ENCODE measurements around the gene C2orf72.
"Not testable (repeated sequence)": the region's sequence is repeated elsewhere in the genome, so short reads cannot be mapped to it uniquely, and the experiment has no call there.

C2orf72 gene

DNA sequence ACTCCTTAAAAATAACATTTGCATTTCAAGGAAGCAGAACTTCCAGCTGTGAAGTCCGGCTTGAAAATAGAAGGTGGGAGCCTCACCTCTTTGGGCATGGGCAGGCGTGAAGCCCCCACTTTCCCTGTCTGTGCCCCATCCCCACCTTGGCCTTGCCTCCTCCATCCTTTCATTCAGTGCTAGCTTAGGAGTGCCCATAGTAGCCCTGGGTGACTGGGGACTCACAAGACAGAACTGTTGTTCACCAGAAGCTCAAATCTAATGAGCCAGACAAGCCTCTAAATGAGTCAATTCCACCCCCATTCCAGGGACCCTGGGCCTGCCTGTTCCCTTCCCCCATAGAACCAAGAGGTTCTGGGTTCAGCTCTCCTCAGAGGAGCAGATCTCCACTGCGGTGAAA lies 21.4 kb upstream of the C2orf72 start:
- no peak for DNase-seq

DNA sequence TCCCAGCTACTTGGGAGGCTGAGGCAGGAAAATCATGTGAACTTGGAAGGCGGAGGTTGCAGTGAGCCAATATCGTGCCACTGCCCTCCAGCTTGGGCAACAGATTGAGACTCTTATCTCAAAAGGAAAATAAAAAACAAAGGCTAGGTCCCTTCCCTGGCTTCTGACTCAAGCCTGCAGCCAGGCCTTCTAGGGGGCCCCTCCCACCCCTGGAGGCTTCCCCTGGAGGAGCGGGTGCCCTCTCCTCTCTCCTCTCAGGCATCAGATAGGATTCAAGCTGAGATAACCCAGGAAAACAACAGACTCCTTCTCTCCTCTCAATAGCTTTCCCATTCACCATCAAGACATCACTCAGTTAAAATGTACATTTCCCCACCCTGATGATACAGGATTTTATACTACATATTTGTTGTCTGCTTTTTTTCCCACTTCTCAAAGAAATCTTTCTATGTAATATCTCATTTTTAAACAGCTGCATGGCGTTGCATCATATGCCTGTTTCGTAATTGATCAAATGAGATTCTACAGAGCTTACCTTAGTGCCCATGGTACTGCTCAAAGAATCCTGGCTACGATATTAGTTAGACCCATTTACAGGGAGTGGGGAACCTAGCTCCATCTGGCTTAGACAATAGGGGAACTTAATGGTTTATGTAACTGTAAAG lies 20.6 kb upstream of the C2orf72 start:
- DNase-seq, result no peak

DNA sequence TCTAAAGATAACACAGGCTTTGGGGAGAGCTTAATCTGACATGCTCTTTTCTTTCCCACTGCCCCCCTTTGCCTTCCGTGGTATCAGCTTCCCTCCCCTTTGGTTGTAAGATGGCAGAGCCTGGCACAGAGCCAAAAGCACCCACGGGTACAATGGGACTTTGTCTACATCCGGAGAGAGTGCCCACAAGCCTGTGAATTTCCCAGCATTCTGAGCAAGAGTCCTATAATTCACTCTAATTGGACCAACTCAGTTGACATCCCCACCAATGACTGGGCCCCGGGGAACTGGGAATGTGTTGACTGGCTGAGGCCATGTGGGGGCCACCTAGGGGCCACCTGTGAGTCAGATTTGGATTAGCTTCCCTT lies 20.1 kb upstream of the C2orf72 start:
- DNase-seq, result no peak

DNA sequence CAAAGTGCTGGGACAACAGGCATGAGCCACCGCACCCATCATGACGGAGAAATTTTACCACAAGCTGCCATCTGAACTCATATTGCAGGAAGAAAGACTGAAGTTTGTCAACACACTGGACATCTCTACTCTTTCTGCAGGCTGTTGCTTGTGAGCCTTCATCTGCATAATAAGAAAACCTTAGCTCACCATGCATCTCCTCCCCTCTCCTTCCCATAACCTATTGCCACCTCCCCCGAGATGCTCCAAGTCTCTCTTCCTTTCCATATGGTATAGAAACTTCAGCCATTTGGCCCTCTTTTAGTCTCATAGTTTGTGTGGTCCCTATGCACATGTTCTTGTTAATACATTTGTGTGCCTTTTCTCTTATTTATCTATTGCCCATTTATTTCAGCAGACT lies 19.1 kb upstream of the C2orf72 start:
- DNase-seq, result no peak

DNA sequence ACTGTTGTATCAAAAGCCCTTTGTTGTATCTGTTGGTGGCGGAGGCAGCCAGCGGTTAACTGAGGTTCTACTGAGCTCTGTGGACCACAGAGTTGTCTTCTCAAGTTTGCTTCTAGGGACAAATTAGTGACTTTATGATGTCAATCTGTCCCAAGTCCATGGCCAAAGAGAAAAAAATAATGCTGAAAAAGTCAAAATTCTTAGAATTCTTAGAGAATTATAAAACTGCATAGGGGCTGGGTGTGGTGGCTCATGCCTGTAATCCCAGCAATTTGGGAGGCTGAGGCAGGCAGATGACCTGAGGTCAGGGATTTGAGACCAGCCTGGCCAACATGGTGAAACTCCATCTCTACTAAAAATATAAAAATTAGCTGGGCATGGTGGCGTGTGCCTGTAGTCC lies 12.3 kb upstream of the C2orf72 start:
- not testable (repeated sequence) for DNase-seq

DNA sequence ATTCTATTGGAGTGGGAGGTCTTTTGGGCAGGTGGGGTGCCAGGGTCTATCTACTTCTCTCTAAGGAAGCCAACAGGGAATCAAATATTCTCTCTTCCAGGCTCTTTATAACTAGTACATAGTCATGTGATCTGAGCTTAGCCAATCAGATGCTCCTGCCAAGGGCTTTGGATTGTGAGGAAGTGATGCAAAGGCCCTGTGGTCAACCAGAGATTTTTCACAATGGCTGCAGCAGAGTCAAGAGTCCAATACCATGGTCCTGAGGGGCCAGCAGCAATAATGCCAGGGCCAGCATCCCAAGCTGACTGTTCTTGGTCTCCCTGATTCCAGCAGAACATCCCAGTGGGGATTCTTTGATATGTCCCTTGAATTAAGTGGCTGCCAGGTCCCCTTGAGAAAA lies 8.4 kb upstream of the C2orf72 start:
- no peak for DNase-seq

DNA sequence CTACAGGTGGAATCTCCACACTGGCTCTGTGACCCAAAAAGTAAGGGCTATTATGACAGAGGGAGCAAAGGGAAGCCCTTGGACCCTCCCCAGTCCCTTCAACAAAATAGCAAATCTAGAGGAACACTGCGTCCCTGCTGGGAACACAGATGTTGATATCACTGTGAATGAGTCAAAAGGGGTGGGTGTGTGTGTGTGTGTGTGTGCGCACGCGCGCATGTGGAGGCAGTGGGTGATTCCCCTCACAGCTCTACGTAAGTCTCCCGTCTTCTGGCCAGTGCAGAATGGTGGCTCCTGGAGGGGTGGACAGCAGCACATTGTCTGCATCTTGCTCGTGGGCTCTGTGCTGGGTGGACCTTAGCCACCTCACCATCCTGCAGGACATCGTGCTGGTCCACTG lies 7.8 kb upstream of the C2orf72 start:
- DNase-seq, result no peak

DNA sequence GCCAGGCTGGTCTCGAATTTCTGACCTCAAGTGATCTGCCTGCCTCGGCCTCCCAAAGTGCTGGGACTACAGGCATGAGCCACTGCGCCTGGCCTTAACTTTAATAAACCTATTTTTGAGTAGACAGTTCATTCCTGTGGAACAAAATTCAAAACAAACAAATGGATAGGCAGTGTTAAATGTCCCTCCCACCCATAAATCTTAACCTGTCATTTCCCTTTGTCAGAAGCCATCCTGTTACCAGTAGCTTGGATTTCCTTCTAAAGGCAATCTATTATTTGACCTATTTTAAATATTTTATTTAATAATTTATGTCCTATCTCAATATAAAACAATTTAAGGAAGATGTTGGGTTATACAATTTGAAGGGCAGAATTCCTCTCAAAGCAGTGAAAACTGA lies 6.6 kb upstream of the C2orf72 start:
- DNase-seq, result no peak

DNA sequence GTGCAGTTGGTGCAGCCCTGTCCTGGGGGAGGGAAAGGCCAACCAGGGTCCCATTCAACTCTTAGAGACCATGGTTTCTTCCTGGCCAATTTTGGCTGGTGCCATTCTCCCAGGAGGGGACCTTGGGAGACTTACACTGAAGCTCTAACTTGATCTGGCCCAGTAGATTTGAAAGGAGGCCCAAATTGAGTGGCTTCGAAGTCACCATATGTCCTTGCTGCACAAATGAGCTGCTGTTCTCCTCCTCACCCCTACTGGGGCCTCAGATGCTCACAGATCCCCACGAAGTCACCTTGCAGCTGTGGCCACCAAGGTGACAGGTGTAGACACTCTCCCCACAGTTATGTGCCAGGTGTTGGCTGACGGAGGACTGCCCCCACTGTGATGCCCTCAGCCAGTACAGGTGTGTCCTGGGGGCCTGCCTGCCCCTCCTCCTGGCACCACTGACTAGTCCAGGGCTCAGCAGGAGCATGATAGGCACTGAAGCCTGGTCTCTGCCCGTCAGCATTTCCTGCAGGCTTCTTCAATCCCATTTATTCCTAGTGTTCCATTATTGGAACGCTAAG lies 4.7 kb upstream of the C2orf72 start:
- DNase-seq, result no peak

DNA sequence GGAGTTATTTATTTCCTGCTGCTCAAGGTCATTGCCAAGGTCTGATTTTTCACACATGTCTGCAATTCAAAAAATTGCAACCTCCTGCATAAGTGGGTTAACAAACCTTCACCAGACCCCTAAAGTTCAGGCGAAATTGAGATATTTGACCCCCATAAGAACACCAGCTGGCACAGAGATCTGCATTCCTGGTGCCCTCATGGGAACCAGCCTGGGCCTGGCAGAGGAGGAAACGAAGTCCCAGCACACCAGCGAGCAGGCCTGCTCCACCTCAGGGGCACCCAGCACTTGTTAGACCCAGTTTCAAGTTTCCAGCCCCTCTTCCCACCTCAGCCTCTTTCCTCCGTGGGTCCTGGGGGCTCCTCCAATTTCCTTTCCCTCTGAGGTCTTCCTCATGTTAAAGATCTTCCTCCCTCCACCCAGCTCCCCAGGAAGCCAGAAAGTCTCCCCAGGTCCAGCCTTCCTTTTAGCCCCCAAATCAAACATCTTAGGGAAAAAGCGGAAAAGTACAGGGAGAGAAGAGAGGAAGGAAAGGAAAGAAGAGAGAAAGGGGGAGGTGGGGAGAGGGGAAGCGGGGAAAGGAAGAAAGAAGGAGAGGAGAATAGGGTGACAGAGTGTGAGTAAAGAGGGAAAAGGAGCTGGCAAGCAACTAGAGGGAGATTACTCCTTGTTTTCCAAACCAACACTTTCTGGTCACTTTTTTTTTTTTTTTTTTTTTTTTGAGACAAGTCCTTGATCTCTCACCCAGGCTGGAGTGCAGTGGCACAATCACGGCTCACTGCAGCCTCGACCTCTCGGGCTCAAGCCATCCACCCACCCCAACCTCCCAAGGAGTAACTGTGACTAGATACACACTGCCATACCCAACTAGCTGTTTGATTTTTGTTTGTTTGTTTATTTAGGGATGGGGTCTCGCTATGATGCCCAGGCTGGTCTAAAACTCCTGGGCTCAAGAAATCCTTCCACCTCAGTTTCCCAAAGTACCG lies 3.9 kb upstream of the C2orf72 start:
- DNase-seq, result no peak

DNA sequence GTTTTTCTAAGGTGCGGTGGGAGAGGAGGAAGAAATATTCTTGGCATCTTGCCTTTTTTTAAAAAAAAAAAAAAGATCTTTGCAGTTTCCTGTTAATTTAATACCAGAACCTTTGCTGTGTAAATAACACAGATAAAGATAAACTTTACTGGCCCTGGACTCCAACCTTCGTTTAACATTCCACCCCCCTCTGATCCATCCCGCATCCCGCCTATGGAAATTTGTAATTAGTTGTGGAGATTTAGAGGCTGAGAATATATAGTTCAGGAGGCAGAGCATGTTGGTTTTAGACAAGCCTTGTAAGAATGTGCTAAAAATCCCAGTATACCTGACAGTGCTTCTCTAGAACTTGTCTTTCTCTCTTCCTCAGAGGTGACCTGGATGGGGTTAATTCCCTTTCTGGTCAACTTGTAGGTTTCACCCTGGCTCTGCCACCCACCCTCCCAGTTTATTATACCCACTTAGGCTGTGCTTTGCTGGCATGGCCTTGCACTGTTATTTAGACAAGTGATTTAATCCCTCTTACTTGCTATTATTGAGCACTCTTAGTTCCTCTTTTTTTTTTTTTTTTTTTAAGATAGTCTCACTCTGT lies 2.9 kb upstream of the C2orf72 start:
- no peak for DNase-seq

DNA sequence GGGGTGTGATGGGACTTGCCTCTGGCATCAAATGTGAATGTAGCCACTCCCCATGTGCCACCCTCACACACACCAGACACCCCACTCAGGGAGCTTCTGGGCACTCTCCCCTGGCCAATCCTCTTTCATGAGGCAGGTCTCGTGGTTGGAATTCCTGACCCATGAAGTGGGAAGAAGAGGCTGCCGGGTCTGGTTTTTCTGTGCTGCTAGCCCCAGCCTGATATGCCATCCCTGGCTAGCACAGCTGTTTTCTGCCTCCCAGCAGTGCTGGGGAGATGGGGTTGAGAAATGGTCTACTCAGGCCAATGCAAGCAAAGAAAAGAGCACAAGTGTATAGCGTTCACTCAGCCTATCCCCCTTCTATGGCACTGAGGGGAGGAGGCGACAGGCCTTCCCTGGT lies 1.2 kb upstream of the C2orf72 start:
- no peak for DNase-seq

DNA sequence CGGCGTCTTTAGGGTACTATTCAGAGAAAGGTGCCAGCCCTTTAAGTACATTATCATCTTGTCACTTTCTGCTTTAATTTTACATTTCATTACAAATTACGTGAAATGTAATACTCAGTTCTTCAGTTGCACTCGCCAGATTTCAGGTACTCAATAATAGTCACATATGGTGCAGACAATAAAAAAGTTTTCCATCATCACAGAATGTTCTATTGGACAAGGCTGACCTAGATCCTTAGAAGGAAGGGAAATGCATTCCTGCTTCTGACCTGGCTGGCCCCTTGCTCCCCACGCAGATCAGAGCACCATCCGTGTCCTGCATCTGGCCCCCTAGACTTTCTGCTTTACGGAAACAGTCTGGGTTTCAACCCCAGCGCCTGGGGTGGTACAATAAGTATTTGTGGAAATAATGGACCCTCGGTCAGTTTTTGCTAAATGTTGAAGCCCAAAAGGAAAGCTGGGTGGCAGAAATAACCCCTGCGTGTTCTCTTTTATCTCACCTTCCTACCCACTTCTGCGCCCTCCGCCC lies 681 bp upstream of the C2orf72 start:
- no peak for DNase-seq

DNA sequence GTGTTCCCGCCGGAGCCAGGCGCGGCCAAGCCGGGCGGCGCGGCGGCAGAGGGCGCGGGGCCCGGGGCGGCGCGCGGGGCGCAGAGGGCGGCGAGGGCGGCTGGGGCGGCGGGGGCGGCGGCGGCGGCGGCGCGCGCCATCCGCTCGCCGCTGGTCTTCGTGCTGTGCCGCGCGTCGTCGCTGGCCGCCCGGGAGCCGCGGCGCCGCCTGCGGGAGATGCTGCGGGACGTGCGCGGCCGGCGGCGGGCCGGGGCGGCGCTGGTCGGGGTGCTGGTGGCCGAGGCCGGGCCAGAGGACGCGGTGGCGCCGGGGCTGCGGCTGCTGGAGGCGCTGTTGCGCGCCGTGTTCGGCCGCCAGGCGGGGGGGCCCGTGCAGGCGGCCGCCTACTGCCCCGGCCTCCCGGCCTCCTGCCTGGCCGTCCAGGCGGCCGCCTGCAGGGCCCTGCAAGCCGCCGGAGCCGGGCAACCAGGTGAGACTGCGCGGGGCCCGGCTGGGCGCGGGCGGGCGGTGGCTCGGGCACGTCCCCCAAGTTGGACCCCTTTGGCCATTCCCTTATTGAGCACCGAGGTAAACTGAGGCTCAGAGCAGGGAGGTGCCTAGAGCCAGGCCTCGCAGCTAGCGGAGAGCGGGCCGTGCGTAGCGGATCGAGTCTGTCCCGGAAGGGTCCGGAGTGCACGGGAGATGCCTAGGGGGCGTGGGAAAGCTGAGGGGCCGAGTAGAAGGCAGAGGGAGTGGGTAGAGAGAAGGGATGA lies 584 bp downstream of the C2orf72 start:
- DNase-seq, result peak; percentile 6

DNA sequence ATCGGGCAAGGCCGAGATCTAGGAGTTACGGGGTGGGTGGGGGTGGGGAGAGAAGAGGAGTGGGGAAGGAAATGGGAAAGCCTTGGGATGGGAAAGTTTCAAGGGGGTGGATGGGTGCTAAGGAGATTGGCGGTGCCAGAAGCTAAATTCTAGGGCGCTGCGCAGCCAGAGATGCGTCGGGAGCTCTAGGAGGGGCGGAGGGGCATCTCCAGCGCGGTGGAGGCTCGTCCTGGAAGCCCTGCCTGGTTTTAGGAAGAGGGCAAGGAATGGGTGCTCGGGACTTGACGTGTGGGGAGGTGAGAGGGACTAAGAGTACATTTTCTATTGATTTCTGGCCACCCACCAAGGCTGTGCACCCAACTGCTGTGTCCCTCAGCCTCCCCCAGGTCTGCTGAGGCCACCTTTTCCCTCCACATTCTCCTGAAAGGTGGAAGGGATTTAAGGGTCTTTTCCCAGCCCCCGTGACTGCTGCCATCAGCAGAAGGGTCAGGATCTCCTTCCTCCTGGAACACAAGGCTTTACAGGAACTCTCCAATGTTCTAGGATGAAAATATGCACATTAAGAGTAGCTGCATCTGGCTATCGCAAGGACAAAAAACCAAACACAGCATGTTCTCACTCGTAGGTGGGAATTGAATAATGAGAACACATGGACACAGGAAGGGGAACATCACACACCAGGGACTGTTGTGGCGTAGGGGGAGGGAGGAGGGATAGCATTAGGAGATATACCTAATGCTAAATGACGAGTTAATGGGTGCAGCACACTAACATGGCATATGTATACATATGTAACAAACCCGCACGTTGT lies 1.4 kb downstream of the C2orf72 start:
- no peak for DNase-seq

DNA sequence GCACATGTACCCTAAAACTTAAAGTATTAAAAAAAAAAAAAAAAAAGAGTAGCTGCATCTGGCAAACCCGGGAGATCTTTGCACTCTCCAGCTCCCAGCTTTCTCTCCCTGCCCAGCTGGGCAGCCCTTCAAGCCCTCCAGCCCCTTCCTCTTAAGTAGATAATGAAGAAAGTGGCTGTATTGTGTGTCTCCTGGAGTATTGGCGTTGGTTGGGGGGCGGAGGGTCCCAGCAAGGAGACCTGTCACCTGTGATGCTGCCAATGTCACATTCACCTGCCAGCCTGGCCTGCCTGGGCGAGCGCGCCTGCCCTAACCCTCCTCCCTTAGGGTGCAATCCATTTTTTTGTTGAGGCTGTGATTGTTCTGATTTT lies 2.0 kb downstream of the C2orf72 start:
- DNase-seq, result no peak

DNA sequence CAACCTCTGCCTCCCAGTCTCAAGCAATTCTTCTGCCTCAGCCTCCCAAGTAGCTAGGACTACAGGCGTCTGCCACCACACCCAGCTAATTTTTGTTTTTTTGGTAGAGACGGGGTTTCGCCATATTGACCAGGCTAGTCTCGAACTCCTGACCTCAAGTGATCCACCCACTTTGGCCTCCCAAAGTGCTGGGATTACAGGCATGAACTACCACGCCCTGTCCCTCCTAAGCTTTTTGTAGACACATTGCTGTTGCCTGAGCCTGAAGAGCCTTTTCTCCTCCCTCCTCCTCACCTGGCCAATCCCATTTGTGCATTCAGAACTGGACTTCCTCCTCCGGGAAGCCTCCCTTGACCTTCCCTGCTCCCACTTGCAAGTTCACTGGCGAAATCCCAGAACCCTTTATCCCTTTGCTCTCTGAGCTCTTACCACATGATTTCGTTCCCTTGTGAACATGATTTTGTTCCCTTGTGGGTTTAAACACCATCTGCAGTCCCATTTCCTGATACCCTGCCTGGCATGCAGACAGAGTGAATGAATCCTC lies 2.6 kb downstream of the C2orf72 start:
- no peak for DNase-seq

DNA sequence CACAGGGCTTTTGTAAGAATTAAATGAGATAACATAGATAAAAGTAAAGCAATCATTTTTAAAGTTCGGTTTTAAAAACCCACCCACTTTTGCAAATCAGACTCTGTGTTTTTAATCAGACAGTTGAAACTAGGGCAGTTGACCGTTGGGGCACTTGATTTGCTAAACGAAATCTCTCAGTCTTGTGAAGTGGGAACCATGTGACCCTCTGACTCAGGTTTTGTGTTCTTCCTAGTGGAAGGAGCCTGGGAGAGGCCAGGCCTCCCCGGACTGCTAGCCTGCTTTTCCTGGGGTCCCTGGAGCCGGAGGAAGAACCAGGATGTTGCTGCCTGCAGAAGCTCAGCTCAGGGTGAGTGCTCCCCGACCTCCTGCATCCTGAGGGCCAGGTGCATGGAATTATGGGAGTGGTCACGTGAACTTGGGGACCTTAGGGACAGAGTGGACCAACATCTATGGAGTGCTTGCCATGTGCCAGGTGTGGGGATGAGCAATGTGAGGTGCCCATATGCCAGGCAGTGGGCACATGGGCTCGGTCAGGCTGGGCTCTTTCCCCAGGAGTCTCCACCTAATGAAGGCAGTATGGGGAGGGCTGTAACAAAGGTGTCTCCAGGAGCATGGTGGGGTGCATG lies 3.9 kb downstream of the C2orf72 start:
- no peak for DNase-seq

DNA sequence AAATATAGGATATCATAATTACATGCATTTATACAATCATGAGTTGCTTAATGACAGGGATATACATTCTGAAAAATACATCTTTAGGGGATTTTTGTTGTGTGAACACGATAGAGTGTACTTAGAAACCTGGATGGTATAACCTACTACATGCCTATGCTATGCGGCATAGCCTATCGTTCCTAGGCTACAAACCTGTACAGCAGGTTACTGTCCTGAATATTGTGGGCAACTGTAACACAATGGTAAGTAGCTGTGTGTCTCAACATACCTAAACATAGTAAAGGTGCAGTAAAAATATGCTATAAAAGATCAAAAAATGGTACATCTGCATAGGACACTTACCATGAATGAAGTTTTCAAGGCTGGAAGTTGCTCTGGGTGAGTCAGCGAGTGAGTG lies 6.5 kb downstream of the C2orf72 start:
- no peak for DNase-seq

DNA sequence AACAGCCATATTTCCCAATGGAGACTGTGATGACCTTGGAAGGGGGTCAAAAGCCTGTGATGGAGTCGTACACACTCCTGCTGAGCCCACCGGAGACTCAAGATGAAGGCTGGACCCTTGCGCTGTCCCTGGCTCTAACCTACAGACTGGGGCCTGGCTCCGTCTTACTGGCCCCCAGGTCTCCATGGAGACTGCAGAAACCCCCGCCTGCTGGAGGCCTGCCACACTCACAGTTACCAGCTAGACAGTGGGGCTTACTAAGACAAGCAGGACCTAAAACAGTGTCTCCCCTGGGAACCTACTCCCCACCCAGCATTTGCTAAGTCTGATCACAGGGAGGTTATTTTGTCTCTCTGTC lies 9.6 kb downstream of the C2orf72 start:
- DNase-seq, result no peak

DNA sequence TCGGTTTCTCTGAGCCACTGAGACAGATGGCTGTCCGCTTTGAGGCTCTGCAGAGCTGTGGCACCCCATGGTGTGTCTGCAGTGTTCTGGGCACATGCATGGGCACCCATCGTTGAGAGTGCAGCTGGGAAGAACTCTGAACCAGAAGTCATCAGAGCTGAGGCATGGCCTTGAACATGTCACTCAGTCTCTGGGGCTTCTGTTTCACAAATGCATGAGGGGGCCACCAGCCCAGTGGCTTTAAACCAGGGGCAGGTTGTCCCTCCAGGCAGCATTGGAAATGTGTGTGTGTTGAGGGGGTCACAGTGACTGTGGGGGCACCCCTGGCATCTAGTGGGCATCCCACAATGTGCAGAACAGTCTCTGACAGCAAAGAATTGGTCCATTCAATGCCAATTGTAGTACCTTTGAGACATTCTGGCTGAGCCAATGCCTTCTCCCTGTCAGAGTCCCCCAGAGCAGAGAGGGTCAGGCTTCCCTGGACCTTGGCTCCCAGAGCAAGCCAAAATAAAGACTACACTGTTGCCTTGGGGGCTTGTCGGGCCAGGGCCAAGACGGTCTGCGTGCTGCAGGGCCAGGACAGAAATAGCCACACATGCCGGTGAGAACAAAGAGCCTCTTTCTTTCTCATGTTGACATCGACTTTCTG lies 10.1 kb downstream of the C2orf72 start:
- no peak for DNase-seq
